Placental pericyte (primary cell): ENCODE data around the gene TNNT3. TPM values are rescaled to one million over a fixed set of nuclear protein-coding genes. Genes with fewer than 3 reads are reported as not detected.

ENCODE experiments used
- total RNA-seq: library from RNA; depleted of rRNA; stranded (reverse); fragments of >200 nt; gene quantifications from 2 replicates; pipeline ENCODE4 v1.2.3, GENCODE V29; 2012

TNNT3 gene
- total RNA-seq, result not detected in 2 replicates

GRCh38 chr11:1919391-1920127, at the start of gene TNNT3:
TNNT3 (plus strand) TSS chr11:1919703; CDS start chr11:1922875, 3,172 bp downstream.

GRCh38 chr11:1891831-1892115, 27.7 kb upstream of the TNNT3 start, which contains the start of gene PRR33:
PRR33 (minus strand) TSS chr11:1891895; CDS start chr11:1890584, 1,311 bp downstream.

GRCh38 chr11:1946812-1947484, 27.4 kb downstream of the TNNT3 start, which contains the start of gene MRPL23:
MRPL23 (plus strand) TSS chr11:1947332; CDS start chr11:1947363, 31 bp downstream.

Other genes starting within 250 kb of the TNNT3 start
- not detected in 2 replicates for gene KRTAP5-6, start 222.5 kb upstream of the TNNT3 start, total RNA-seq
- 0.22 and 0.43 TPM in 2 replicates for gene IFITM10, start 169.1 kb upstream of the TNNT3 start, total RNA-seq
- 101 and 265 TPM in 2 replicates for gene CTSD, start 155.8 kb upstream of the TNNT3 start, total RNA-seq
- gene SYT8, start 84.7 kb upstream of the TNNT3 start, total RNA-seq, result not detected in 2 replicates
- gene TNNI2, start 80.7 kb upstream of the TNNT3 start, total RNA-seq, result not detected in 2 replicates
- 0.22 TPM in 1 of 2 replicates, not detected in the other for gene LSP1, start 66.6 kb upstream of the TNNT3 start, total RNA-seq
- not detected in 2 replicates for gene PRR33, start 27.8 kb upstream of the TNNT3 start, total RNA-seq
- 82.0 and 99.1 TPM in 2 replicates for gene MRPL23, start 27.6 kb downstream of the TNNT3 start, total RNA-seq
- gene H19, start 78.1 kb downstream of the TNNT3 start, total RNA-seq, result 5.2 and 10.7 TPM in 2 replicates
- 3.9 and 60.7 TPM in 2 replicates for gene IGF2, start 219.7 kb downstream of the TNNT3 start, total RNA-seq
- not detected in 2 replicates for gene INS, start 241.5 kb downstream of the TNNT3 start, total RNA-seq